Type B pancreatic cell (in vitro differentiated cells): ENCODE measurements around the gene NOL4L. TPM values are rescaled to one million over a fixed set of nuclear protein-coding genes. Genes with fewer than 3 reads are reported as not detected.

Source experiments
- DNase-seq: peaks from one replicate; pipeline ENCODE4 v3.0.0; 2021; ENCODE audit warnings: mixed read lengths; ENCODE audit not compliant: unreplicated experiment; ENCODE audit errors: extremely low spot score
- H3K27ac Mint-ChIP-seq: 2 replicates; pipeline ENCODE4 v1.8.0; 2021; ENCODE audit warnings: mild to moderate bottlenecking, mixed read lengths
- H3K27me3 Mint-ChIP-seq: 2 replicates; pipeline ENCODE4 v1.8.0; 2021; ENCODE audit warnings: mixed read lengths
- H3K36me3 Mint-ChIP-seq: 2 replicates; pipeline ENCODE4 v1.8.0; 2021; ENCODE audit warnings: mixed read lengths
- H3K4me1 Mint-ChIP-seq: one replicate; pipeline ENCODE4 v1.8.0; 2021; ENCODE audit warnings: mixed read lengths; ENCODE audit not compliant: unreplicated experiment
- H3K4me3 Mint-ChIP-seq: 2 replicates; pipeline ENCODE4 v1.8.0; 2021; ENCODE audit warnings: mild to moderate bottlenecking, mixed read lengths
- H3K9me3 Mint-ChIP-seq: 2 replicates; pipeline ENCODE4 v1.8.0; 2021; ENCODE audit warnings: mixed read lengths
- CTCF ChIP-seq: fragments of 200-600 bp; sonication (generic); conservative IDR thresholded peaks from 2 replicates; pipeline ENCODE4 v1.5.0; 2021; ENCODE audit warnings: antibody characterized with exemption, mild to moderate bottlenecking
- total RNA-seq: library from RNA; stranded (reverse); gene quantifications from 2 replicates; pipeline ENCODE4 v1.2.1, GENCODE V29; 2021; ENCODE audit warnings: low replicate concordance

The NOL4L gene
- total RNA-seq, 1 donor from 2014 or later: 44.5 TPM

GRCh38 chr20:32571566-32571965 lies 13.6 kb downstream of the NOL4L start:
- no peak for TF ChIP-seq CTCF
- H3K4me3 Mint-ChIP-seq: no peak overlapping the region
- no peaks in the 10 kb centered on the region for H3K27me3 Mint-ChIP-seq
- no peaks in the 10 kb centered on the region for H3K9me3 Mint-ChIP-seq
- DNase-seq: no peak
- no peaks in the 10 kb centered on the region for H3K36me3 Mint-ChIP-seq
- peaks cover 34% of the 10 kb centered on the region for H3K4me1 Mint-ChIP-seq
- H3K27ac Mint-ChIP-seq: peak overlapping the region; percentile 40

- Mint-ChIP-seq H3K4me1 (peaks cover 34% of the 10 kb centered on the region), H3K4me3 (no peak overlapping the region), H3K27me3 (no peaks in the 10 kb centered on the region), H3K36me3 (no peaks in the 10 kb centered on the region), H3K9me3 (no peaks in the 10 kb centered on the region), H3K27ac (no peak overlapping the region)
- no peak for DNase-seq
- TF ChIP-seq CTCF: no peak
These were observed 14.5 kb downstream of the NOL4L start for GRCh38 chr20:32570401-32571190.

GRCh38 chr20:32569380-32570305 lies 15.5 kb downstream of the NOL4L start:
- H3K4me3 Mint-ChIP-seq: no peak overlapping the region
- H3K36me3 Mint-ChIP-seq: no peaks in the 10 kb centered on the region

GRCh38 chr20:32569018-32569379 lies 16.1 kb downstream of the NOL4L start:
- Mint-ChIP-seq H3K4me3 (no peak overlapping the region), H3K27me3 (no peaks in the 10 kb centered on the region), H3K27ac (peak overlapping the region; percentile 6), H3K9me3 (no peaks in the 10 kb centered on the region), H3K36me3 (no peaks in the 10 kb centered on the region), H3K4me1 (peaks cover 33% of the 10 kb centered on the region)
- no peak for TF ChIP-seq CTCF
- DNase-seq: no peak

More at GRCh38 chr20:32569380-32570305, 15.5 kb downstream of the NOL4L start:
- Mint-ChIP-seq H3K27ac (peak overlapping the region; percentile 6), H3K4me1 (peaks cover 34% of the 10 kb centered on the region), H3K27me3 (no peaks in the 10 kb centered on the region), H3K9me3 (no peaks in the 10 kb centered on the region)
- no peak for TF ChIP-seq CTCF
- DNase-seq: no peak

- no peak overlapping the region for H3K27ac Mint-ChIP-seq
- no peaks in the 10 kb centered on the region for H3K27me3 Mint-ChIP-seq
- no peak overlapping the region for H3K4me3 Mint-ChIP-seq
- H3K4me1 Mint-ChIP-seq: peaks cover 28% of the 10 kb centered on the region
- H3K9me3 Mint-ChIP-seq: no peaks in the 10 kb centered on the region
- no peaks in the 10 kb centered on the region for H3K36me3 Mint-ChIP-seq
- no peak for DNase-seq
- no peak for TF ChIP-seq CTCF
These were observed 17.6 kb downstream of the NOL4L start for GRCh38 chr20:32567384-32568178.
